IMR-90 (cell line): ENCODE data around the gene NPNT.

Experiments
- CEBPB ChIP-seq: IDR thresholded peaks from 2 replicates; pipeline ENCODE4 v1.6.1; 2012; ENCODE audit warnings: low read depth, low read length, improper control_type of control experiment
- CTCF ChIP-seq: conservative IDR thresholded peaks from 2 replicates; pipeline ENCODE4 v1.5.1; 2012; ENCODE audit warnings: mild to moderate bottlenecking, low read depth, low read length, improper control_type of control experiment
- ELK1 ChIP-seq: fragments of 150-350 bp; IDR thresholded peaks from 2 replicates; pipeline ENCODE4 v1.6.1; 2016; ENCODE audit warnings: low read depth, mild to moderate bottlenecking, low read length, moderate library complexity, borderline replicate concordance
- FOS ChIP-seq: fragments of 150-350 bp; IDR thresholded peaks from 2 replicates; pipeline ENCODE4 v1.6.1; 2016; ENCODE audit warnings: low read depth, low read length
- MAFK ChIP-seq: IDR thresholded peaks from 2 replicates; pipeline ENCODE4 v1.6.1; 2012; ENCODE audit warnings: low read depth, low read length, improper control_type of control experiment
- MAZ ChIP-seq: IDR thresholded peaks from 2 replicates; pipeline ENCODE4 v1.6.1; 2012; ENCODE audit warnings: low read depth, mild to moderate bottlenecking, low read length, improper control_type of control experiment, moderate library complexity, borderline replicate concordance
- POLR2A ChIP-seq: IDR thresholded peaks from 2 replicates; pipeline ENCODE4 v1.6.1; 2012; ENCODE audit warnings: mild to moderate bottlenecking, low read depth, low read length
- RAD21 ChIP-seq: IDR thresholded peaks from 2 replicates; pipeline ENCODE4 v1.6.1; 2012; ENCODE audit warnings: low read length, improper control_type of control experiment
- RFX5 ChIP-seq: IDR thresholded peaks from 2 replicates; pipeline ENCODE4 v1.8.0; 2012; ENCODE audit warnings: low read depth, mild to moderate bottlenecking, low read length, moderate library complexity
- SMC3 ChIP-seq: fragments of 150-350 bp; IDR thresholded peaks from 2 replicates; pipeline ENCODE4 v1.6.1; 2016; ENCODE audit warnings: low read depth, mild to moderate bottlenecking, antibody characterized with exemption, low read length, moderate library complexity
- USF2 ChIP-seq: fragments of 150-350 bp; IDR thresholded peaks from 2 replicates; pipeline ENCODE4 v1.6.1; 2017; ENCODE audit warnings: mild to moderate bottlenecking, antibody characterized with exemption, low read length, low read depth

- no peak for TF ChIP-seq RAD21
- no peak for TF ChIP-seq CTCF
- TF ChIP-seq CEBPB: no peak
- TF ChIP-seq POLR2A: no peak
- no peak for TF ChIP-seq FOS
- no peak for TF ChIP-seq USF2
- TF ChIP-seq SMC3: no peak
- no peak for TF ChIP-seq MAFK
- TF ChIP-seq ELK1: no peak
- TF ChIP-seq RFX5: no peak
- no peak for TF ChIP-seq MAZ
These were observed 95.7 kb downstream of the NPNT start for GRCh38 chr4:105990933-105991332.
